Stimulated activated effector memory CD8-positive, alpha-beta T cell treated with anti-CD3 and anti-CD28 coated beads, Interleukin-12 subunit alpha, Interleukin-12 subunit beta, amount 100 ng/mL, for 72 hours (primary cell): ENCODE data around the gene DOP1A.

ENCODE experiments used
- ATAC-seq: fragments of 150-1000 bp; cut with Tn5 transposase; 2 replicates; pipeline ENCODE4 v1.10.0; 2021
- DNase-seq, 2 donors: peaks; one replicate each; pipeline ENCODE4 v3.0.0; 2021 to 2022; ENCODE audit warnings: low spot score in 2 of 2
- H3K27ac Mint-ChIP-seq: one replicate; pipeline ENCODE4 v1.8.0; 2022; ENCODE audit warnings: mild to moderate bottlenecking, mixed read lengths
- H3K36me3 Mint-ChIP-seq: one replicate; pipeline ENCODE4 v1.8.0; 2022; ENCODE audit warnings: mild to moderate bottlenecking, mixed read lengths
- H3K4me1 Mint-ChIP-seq: one replicate; pipeline ENCODE4 v1.8.0; 2022; ENCODE audit warnings: mixed read lengths
- H3K4me3 Mint-ChIP-seq: one replicate; pipeline ENCODE4 v1.8.0; 2022; ENCODE audit warnings: mild to moderate bottlenecking, mixed read lengths
- H3K9me3 Mint-ChIP-seq: one replicate; pipeline ENCODE4 v1.8.0; 2022; ENCODE audit warnings: mixed read lengths

DOP1A gene, protein sequence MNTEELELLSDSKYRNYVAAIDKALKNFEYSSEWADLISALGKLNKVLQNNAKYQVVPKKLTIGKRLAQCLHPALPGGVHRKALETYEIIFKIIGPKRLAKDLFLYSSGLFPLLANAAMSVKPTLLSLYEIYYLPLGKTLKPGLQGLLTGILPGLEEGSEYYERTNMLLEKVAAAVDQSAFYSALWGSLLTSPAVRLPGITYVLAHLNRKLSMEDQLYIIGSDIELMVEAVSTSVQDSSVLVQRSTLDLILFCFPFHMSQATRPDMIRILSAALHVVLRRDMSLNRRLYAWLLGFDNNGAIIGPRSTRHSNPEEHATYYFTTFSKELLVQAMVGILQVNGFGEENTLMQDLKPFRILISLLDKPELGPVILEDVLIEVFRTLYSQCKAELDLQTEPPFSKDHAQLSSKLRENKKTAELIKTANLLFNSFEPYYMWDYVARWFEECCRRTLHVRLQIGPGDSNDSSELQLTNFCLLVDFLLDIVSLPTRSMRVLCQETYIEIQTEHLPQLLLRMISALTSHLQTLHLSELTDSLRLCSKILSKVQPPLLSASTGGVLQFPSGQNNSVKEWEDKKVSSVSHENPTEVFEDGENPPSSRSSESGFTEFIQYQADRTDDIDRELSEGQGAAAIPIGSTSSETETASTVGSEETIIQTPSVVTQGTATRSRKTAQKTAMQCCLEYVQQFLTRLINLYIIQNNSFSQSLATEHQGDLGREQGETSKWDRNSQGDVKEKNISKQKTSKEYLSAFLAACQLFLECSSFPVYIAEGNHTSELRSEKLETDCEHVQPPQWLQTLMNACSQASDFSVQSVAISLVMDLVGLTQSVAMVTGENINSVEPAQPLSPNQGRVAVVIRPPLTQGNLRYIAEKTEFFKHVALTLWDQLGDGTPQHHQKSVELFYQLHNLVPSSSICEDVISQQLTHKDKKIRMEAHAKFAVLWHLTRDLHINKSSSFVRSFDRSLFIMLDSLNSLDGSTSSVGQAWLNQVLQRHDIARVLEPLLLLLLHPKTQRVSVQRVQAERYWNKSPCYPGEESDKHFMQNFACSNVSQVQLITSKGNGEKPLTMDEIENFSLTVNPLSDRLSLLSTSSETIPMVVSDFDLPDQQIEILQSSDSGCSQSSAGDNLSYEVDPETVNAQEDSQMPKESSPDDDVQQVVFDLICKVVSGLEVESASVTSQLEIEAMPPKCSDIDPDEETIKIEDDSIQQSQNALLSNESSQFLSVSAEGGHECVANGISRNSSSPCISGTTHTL (N-terminal part only)

GRCh38 chr6:83067448-83068439 lies at the start of gene DOP1A:
Gene DOP1A (plus strand): TSS chr6:83067671. CDS start chr6:83096978, 29,307 bp downstream.
- peak; percentile 95 to 97 for DNase-seq
- ATAC-seq, result peak; percentile 93
- Mint-ChIP-seq H3K9me3 (no peaks in the 10 kb centered on the region), H3K36me3 (no peaks in the 10 kb centered on the region), H3K4me3 (peak within 1 kb of the TSS; percentile 85), H3K27ac (peak within 1 kb of the TSS; percentile 92), H3K4me1 (peaks cover 27% of the 10 kb centered on the region)

GRCh38 chr6:83019741-83020140 lies 47.7 kb upstream of the DOP1A start:
- ATAC-seq (no peak), DNase-seq (no peak)
- no peaks in the 10 kb centered on the region for H3K4me1 Mint-ChIP-seq
- no peak overlapping the region for H3K27ac Mint-ChIP-seq
- H3K36me3 Mint-ChIP-seq, result peaks cover 57% of the 10 kb centered on the region
- H3K4me3 Mint-ChIP-seq, result no peak overlapping the region
- no peaks in the 10 kb centered on the region for H3K9me3 Mint-ChIP-seq

DNA sequence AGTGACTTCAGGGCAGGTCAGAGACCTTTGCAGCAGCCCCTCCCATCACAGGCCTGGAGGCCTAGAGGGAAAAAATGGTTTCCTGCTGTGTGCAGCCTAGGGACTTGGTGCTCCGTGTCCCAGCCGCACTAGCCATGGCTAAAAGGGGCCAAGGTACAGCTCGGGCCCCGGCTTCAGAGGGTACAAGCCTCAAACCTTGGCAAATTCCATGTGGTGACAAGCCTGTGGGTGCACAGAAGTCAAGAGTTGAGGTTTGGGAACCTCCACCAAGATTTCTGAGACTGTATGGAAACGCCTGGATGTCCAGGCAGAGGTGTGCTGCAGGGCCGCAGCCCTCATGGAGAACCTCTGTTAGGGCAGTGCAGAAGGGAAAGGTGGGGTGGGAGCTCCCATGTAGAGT lies 35.8 kb upstream of the DOP1A start:
- no peak for ATAC-seq
- no peak overlapping the region for H3K27ac Mint-ChIP-seq
- no peak overlapping the region for H3K4me3 Mint-ChIP-seq
- H3K36me3 Mint-ChIP-seq, result no peaks in the 10 kb centered on the region
- H3K4me1 Mint-ChIP-seq, result no peaks in the 10 kb centered on the region
- peaks cover 3% of the 10 kb centered on the region for H3K9me3 Mint-ChIP-seq
- no peak for DNase-seq

DNA sequence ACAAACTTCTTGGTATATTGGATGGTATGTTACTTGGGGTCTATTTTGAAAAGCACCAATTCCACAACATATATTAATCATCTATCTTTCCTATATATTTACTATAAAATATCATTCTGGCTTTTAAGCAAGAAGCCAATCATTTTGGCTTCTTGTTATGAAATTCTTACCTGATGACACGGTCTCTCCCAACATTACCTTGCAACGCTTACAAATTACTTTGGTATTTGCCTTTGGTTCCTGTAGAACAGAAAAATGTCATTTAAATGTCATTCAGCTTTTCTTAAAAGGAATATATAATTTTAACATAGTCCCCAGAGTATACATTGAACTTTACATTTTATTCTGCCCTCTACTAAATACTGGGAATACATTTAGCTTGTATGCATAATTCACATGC lies 29.2 kb upstream of the DOP1A start:
- H3K36me3 Mint-ChIP-seq, result no peaks in the 10 kb centered on the region
- H3K4me3 Mint-ChIP-seq, result no peak overlapping the region
- DNase-seq (no peak), ATAC-seq (no peak)
- no peaks in the 10 kb centered on the region for H3K4me1 Mint-ChIP-seq
- no peak overlapping the region for H3K27ac Mint-ChIP-seq
- no peaks in the 10 kb centered on the region for H3K9me3 Mint-ChIP-seq

DNA sequence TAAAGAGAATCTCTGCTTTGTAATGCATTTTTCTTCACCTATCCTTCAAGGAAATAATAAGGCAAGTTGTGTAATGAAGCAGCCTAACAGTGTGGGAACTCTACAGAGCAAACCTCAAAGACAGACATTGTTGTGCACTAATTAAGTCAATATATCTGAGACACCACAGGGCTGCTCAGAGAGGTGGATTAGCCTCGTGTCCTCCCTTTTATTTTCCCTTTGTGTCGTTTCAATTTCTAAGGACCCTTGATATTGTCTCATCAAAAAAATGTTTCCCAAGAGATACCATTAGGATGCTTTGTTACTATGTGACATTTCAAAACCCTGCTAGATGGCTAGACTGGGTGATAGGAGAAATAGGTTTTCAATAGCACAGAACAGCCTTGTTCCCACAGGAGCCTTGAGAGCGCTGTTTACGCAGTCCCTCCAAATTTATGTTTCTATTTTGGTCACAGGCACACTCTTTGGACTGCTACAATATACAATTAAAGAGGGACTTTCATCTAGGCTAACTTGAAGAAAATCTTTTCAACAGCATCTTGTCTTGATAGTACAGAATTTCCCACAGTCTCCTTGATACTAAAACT lies 24.9 kb upstream of the DOP1A start:
- no peak overlapping the region for H3K27ac Mint-ChIP-seq
- no peaks in the 10 kb centered on the region for H3K9me3 Mint-ChIP-seq
- no peaks in the 10 kb centered on the region for H3K36me3 Mint-ChIP-seq
- DNase-seq (no peak), ATAC-seq (no peak)
- H3K4me1 Mint-ChIP-seq, result no peaks in the 10 kb centered on the region
- no peak overlapping the region for H3K4me3 Mint-ChIP-seq

- Mint-ChIP-seq H3K4me1 (no peaks in the 10 kb centered on the region), H3K36me3 (no peaks in the 10 kb centered on the region), H3K9me3 (no peaks in the 10 kb centered on the region), H3K4me3 (no peak overlapping the region), H3K27ac (no peak overlapping the region)
- no peak for DNase-seq
- ATAC-seq, result no peak
These were observed 23.2 kb upstream of the DOP1A start for GRCh38 chr6:83044091-83044768.

DNA sequence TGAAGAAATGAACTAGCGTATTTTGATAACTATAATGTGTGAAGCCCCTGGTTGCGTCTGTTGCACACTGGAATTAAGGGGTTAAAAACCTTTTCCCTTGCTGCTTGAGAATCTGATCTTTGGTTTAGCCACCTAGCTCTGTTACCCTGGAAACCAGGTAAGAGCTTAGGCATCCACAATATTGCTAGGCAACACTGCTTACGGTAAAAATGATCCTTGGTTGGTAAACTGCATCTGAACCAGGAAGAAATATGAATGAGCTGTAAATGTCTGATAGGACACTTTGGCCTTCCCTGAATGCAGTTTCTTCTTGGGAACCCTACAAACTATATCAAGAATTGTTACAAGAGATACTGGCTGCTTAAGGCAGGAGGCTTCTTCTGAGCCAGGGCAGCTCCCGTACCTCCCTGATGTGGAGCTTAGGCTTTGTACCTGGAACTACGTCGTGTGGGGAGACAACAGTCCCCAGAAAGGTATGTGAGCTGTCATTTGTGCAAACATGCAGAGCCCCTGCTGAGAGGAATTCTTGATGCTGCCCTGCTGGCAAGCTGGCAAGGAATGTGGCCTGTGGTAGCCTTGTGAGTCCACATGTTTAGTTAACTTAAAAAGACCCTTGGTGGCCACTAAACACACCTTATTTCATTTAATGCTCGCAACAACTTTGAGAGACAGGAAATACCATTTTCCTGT lies 20.3 kb upstream of the DOP1A start:
- no peak for ATAC-seq
- no peak for DNase-seq
- Mint-ChIP-seq H3K9me3 (no peaks in the 10 kb centered on the region), H3K27ac (no peak overlapping the region), H3K36me3 (no peaks in the 10 kb centered on the region), H3K4me1 (no peaks in the 10 kb centered on the region), H3K4me3 (no peak overlapping the region)

- H3K9me3 Mint-ChIP-seq, result no peaks in the 10 kb centered on the region
- ATAC-seq (no peak), DNase-seq (no peak)
- no peak overlapping the region for H3K4me3 Mint-ChIP-seq
- no peak overlapping the region for H3K27ac Mint-ChIP-seq
- H3K4me1 Mint-ChIP-seq, result no peaks in the 10 kb centered on the region
- peaks cover 25% of the 10 kb centered on the region for H3K36me3 Mint-ChIP-seq
These were observed 15.9 kb upstream of the DOP1A start for GRCh38 chr6:83051377-83052172.

- Mint-ChIP-seq H3K36me3 (peaks cover 39% of the 10 kb centered on the region), H3K4me3 (no peak overlapping the region), H3K27ac (no peak overlapping the region), H3K4me1 (no peaks in the 10 kb centered on the region), H3K9me3 (no peaks in the 10 kb centered on the region)
- DNase-seq (no peak), ATAC-seq (no peak)
These were observed 13.8 kb upstream of the DOP1A start for GRCh38 chr6:83053678-83054077.

GRCh38 chr6:83055366-83055964 lies 12.0 kb upstream of the DOP1A start:
- H3K9me3 Mint-ChIP-seq, result no peaks in the 10 kb centered on the region
- DNase-seq (peak in 1 of 2 donors; percentile 11), ATAC-seq (peak; percentile 39)
- no peak overlapping the region for H3K27ac Mint-ChIP-seq
- H3K4me1 Mint-ChIP-seq, result no peaks in the 10 kb centered on the region
- no peak overlapping the region for H3K4me3 Mint-ChIP-seq
- H3K36me3 Mint-ChIP-seq, result peaks cover 39% of the 10 kb centered on the region

DNA sequence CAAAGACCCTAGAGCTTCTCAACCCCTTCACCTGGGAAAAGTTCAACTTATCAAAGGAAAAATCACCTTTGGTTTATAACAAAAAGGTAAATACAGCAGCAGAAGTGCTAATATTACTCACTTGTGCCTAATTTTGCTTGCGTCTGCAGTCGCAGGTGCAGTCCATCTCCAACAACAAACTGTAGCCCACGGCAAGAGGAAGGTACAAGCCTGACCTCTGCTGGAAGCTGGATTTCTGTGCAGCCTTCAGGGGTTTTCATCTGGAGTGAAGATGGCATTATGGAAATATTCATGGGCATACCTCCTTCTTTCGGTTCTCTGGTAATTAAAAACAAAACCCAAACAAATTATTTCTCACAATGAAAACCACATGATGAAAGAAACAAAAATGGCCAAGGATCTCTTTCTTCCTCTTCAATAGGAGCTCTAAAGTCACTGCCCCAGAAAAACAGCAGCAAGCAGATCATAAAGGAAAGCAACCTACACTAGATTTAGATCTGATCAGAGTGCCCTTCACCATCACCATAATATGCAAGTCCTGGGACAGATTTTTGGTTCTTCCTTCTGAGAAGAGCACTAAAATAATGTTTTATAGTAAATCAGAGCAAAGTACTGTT lies 9.7 kb upstream of the DOP1A start:
- H3K4me1 Mint-ChIP-seq, result no peaks in the 10 kb centered on the region
- no peak overlapping the region for H3K27ac Mint-ChIP-seq
- DNase-seq, result no peak
- H3K4me3 Mint-ChIP-seq, result no peak overlapping the region
- H3K36me3 Mint-ChIP-seq, result peaks cover 35% of the 10 kb centered on the region
- H3K9me3 Mint-ChIP-seq, result no peaks in the 10 kb centered on the region
- no peak for ATAC-seq

- peaks cover 18% of the 10 kb centered on the region for H3K36me3 Mint-ChIP-seq
These were observed 6.3 kb upstream of the DOP1A start for GRCh38 chr6:83061190-83061589.

More at GRCh38 chr6:83061190-83061589, 6.3 kb upstream of the DOP1A start:
- ATAC-seq, result no peak
- DNase-seq, result no peak
- H3K9me3 Mint-ChIP-seq, result no peaks in the 10 kb centered on the region
- peaks cover 12% of the 10 kb centered on the region for H3K4me1 Mint-ChIP-seq
- H3K4me3 Mint-ChIP-seq, result no peak overlapping the region
- peak overlapping the region; percentile 26 for H3K27ac Mint-ChIP-seq
